GM18511 (cell line): ENCODE data around the gene OLFML1.

Experiments
- ATAC-seq: cut with Tn5 transposase; IDR thresholded peaks from one replicate; pipeline ENCODE4 v1.9.1; 2021; ENCODE audit warnings: mild to moderate bottlenecking, moderate library complexity; ENCODE audit not compliant: unreplicated experiment

OLFML1 gene

GRCh38 chr11:7473717-7474116 lies 11.6 kb upstream of the OLFML1 start:
- peak; percentile 94 for ATAC-seq

- ATAC-seq, result no peak
These were observed 5.2 kb upstream of the OLFML1 start for GRCh38 chr11:7480113-7480512.

GRCh38 chr11:7484131-7484530 lies 1.2 kb upstream of the OLFML1 start:
- ATAC-seq, result no peak

GRCh38 chr11:7484645-7485044 lies 661 bp upstream of the OLFML1 start:
- no peak for ATAC-seq

GRCh38 chr11:7486098-7486780 lies 933 bp downstream of the OLFML1 start:
- ATAC-seq, result no peak

- ATAC-seq, result no peak
These were observed 1.5 kb downstream of the OLFML1 start for GRCh38 chr11:7486781-7487140.

- no peak for ATAC-seq
These were observed 2.1 kb downstream of the OLFML1 start for GRCh38 chr11:7487360-7487759.

GRCh38 chr11:7488681-7489080 lies 3.4 kb downstream of the OLFML1 start:
- ATAC-seq, result no peak

- no peak for ATAC-seq
These were observed 4.1 kb downstream of the OLFML1 start for GRCh38 chr11:7489376-7489775.

GRCh38 chr11:7490054-7490453 lies 4.7 kb downstream of the OLFML1 start:
- ATAC-seq, result no peak

GRCh38 chr11:7490535-7490934 lies 5.2 kb downstream of the OLFML1 start:
- no peak for ATAC-seq

GRCh38 chr11:7492253-7492652 lies 6.9 kb downstream of the OLFML1 start:
- ATAC-seq, result no peak

GRCh38 chr11:7493670-7494069 lies 8.4 kb downstream of the OLFML1 start:
- ATAC-seq, result no peak

- ATAC-seq, result no peak
These were observed 8.9 kb downstream of the OLFML1 start for GRCh38 chr11:7494086-7494745.

GRCh38 chr11:7495882-7496551 lies 10.7 kb downstream of the OLFML1 start:
- peak; percentile 97 for ATAC-seq

- no peak for ATAC-seq
These were observed 12.9 kb downstream of the OLFML1 start for GRCh38 chr11:7498193-7498592.

GRCh38 chr11:7499081-7499480 lies 13.8 kb downstream of the OLFML1 start:
- ATAC-seq, result no peak

- ATAC-seq, result no peak
These were observed 14.9 kb downstream of the OLFML1 start for GRCh38 chr11:7500251-7500650.

GRCh38 chr11:7501251-7501650 lies 15.9 kb downstream of the OLFML1 start:
- ATAC-seq, result no peak

- ATAC-seq, result peak; percentile 64
These were observed 16.6 kb downstream of the OLFML1 start for GRCh38 chr11:7501894-7502293.

GRCh38 chr11:7506243-7506642 lies 20.9 kb downstream of the OLFML1 start:
- ATAC-seq, result no peak

- no peak for ATAC-seq
These were observed 22.8 kb downstream of the OLFML1 start for GRCh38 chr11:7508087-7508486.
